HFF-Myc (cell line): ENCODE results near the gene CACNB1.

Experiments
- DNase-seq: peaks from one replicate; pipeline ENCODE4 v3.0.0-alpha.2; 2011; ENCODE audit warnings: low read depth; ENCODE audit errors: extremely low read depth
- H3K4me3 ChIP-seq: replicated peaks from 2 replicates; pipeline ENCODE4 v1.5.1; 2011; ENCODE audit warnings: low read depth, mild to moderate bottlenecking, control low read depth, low read length
- TF ChIP-seq, protein P1 (sequence below): IDR thresholded peaks from 2 replicates; pipeline ENCODE4 v1.5.1; 2012; ENCODE audit warnings: mild to moderate bottlenecking, low read depth, low read length, control low read depth; ENCODE audit errors: missing control alignments

The CACNB1 gene

DNA sequence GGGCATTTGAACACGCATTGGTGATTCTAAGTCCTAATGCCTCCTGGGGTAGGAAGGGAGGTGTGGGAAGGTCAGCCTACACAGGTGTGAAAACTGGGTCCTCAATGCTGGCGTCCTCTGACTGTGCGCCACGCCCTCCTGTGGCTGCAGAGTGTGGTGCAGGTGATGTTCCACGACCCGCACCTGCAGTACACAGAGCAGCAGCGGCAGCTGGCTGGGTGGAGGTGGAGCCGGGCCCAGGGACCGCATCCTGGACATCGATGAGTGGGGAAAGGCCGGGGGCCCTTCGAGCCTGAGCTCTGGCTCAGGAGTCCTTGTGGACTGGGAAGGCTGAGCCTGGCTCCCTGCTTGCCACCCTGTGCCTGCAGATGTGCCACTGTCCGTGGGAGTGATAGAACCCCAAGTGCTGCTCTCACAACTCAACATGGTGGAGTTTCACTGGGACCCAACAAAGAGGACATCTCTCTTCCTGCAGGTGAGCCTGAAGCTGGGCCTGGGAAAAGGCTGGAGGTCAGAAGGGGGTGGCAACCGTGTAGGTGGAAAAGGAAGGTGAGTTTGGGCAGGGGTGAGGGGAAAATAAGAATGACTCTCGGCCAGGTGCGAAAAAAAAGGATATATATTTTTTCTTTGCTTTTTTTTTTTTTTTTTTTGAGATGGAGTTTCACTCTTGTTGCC lies 42.3 kb upstream of the CACNB1 start:
- TF ChIP-seq, protein P1, sequence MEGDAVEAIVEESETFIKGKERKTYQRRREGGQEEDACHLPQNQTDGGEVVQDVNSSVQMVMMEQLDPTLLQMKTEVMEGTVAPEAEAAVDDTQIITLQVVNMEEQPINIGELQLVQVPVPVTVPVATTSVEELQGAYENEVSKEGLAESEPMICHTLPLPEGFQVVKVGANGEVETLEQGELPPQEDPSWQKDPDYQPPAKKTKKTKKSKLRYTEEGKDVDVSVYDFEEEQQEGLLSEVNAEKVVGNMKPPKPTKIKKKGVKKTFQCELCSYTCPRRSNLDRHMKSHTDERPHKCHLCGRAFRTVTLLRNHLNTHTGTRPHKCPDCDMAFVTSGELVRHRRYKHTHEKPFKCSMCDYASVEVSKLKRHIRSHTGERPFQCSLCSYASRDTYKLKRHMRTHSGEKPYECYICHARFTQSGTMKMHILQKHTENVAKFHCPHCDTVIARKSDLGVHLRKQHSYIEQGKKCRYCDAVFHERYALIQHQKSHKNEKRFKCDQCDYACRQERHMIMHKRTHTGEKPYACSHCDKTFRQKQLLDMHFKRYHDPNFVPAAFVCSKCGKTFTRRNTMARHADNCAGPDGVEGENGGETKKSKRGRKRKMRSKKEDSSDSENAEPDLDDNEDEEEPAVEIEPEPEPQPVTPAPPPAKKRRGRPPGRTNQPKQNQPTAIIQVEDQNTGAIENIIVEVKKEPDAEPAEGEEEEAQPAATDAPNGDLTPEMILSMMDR, result peak; percentile 58
- H3K4me3 ChIP-seq, result no peak overlapping the region
- no peak for DNase-seq

DNA sequence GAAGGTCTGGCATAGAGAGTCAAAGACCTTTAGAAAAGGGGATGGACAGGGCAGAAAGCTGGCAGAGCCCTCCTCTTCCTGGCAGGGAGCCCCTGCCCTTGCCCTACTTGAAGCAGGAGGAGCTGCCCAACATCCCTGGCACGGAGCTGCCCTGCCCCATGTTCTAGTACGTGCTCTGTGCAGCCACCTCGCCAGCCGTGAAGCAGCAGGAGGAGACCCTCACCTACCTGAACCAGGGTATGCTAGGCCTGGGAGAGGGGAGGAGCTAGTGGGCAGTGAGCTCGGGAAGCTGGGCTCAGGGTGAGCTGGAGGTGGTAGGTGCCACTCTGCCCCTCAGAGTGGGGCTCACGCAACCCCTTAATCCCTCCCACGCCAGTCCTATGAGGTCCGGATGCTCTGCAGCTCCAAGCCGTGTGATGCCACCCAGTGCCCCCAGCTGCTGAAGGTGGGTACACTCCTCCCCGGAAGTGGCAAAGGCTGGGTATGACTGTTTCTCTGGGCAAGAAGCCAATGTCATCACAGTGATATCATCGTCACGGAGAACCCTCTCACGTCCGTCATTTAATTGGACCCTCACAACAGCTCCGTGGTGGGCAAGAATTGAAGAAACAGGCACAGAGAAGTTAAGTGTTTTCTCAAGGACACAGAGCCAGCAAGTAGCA lies 41.0 kb upstream of the CACNB1 start:
- TF ChIP-seq, protein P1, result no peak
- DNase-seq, result no peak
- no peak overlapping the region for H3K4me3 ChIP-seq

DNA sequence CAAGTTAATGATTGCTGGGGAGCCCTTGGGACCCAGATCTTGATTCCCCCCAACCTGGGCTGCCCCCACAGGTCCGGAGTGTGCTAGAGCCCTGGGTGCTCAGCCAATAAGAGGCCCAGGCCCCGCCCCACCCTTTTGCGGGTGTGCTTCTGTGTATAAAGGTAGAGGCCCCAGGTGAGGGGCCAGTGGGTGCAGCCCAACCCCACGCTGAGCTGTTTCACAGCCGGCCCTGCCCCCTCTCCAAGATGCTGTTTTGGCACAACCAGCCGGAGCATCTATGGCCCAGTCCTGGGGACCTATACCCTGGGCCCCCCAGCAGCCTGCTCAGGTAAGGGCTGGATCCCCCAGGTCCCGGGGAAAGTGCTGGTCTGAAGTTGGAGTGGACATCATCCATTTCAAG lies 40.1 kb upstream of the CACNB1 start:
- H3K4me3 ChIP-seq, result no peak overlapping the region
- TF ChIP-seq, protein P1, result no peak
- DNase-seq, result no peak

DNA sequence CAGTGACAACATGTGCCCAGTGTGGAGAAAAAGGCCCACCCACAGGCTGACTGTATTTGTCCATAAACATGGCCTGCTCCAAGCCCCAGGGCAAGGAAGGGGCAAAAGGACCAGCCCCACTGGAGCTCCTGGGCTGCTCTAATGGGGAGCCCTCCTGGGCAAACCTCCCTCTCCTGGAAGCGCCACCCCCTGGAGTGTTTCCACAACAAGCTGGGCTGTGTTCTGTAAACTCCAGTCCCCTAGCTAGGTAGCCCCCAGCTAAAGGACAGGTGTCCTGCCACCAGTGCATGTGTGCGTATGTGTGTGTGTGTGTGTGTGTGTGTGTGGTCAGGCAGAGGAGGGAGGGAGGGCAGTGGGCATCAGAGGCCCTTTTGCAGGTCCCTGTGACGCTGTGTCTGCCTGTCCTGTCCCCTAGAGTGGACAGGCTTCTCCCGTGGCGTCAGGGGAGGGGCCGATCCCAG lies 39.5 kb upstream of the CACNB1 start:
- TF ChIP-seq, protein P1, result no peak
- no peak for DNase-seq
- H3K4me3 ChIP-seq, result no peak overlapping the region

DNA sequence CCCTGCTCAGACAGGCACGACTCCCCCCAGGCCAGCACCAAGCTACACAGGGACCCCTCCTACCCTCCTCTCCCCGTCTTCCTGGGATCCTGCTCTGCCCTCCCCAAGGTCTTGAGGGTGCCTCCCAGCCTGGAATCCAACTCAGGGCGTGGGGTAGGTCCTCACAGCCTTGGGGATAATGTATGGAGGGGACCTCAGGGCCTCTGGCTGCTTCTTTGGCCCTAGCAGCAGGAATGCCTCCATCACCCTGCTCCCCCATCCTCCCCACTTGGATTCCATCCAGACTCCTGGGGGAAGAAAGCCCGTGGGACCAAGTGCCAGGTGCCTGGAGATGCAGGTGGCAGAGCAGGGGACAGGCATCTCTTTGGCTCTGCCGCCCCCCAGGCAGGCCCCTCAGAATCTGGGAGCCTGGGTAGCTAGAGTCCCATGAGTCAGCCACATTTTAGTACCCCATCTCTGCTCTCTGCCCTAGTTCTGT lies 39.0 kb upstream of the CACNB1 start:
- no peak for DNase-seq
- TF ChIP-seq, protein P1, result no peak
- H3K4me3 ChIP-seq, result no peak overlapping the region

DNA sequence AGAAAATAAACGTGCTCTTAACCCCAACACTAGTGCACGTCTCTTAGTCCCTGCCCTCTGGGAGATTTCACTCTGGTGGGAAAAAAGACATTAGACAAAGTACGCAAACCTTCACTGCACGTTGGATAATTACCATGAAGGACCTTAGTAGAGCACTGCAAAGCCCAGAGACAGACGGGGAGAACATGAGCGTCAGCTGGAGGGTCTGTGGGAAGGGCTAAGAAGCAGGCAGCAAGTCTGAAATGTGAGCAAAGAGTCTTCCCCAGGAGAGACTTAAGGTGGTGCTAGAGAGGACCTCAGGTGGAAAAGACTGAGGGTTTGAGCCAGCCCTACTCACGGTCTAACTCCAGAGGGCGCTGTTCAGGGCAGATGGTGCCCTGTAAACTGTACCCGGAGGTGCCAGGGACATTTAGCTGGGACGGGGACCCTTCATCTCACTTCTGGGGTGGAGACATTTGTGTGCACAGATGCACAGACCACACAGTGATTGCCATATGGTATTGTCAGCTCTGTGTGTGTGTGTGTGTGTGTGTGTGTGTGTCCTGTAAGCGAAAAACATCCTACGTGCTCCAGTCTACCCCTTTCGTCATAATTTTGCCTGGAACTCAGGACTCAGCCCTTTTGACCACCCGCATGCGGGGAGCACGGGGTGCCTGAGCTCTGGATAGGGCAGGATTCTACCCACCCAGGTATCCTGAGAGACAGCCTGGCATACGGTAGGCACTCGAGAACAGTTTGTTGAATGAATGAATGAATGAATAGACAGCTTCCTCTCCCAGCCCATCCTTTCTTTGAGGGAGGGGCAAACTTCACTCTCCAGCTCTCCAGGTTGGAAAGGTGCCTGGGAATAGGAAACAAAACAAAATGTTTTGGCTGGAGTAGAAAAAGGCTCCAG lies 38.3 kb upstream of the CACNB1 start:
- TF ChIP-seq, protein P1, result peak; percentile 91
- DNase-seq, result peak; percentile 39
- H3K4me3 ChIP-seq, result no peak overlapping the region
